HFFc6 (cell line): ENCODE data around the gene CDK6. TPM values are rescaled to one million over a fixed set of nuclear protein-coding genes. Genes with fewer than 3 reads are reported as not detected.

Source experiments
- DNase-seq: peaks from one replicate; pipeline ENCODE4 v3.0.0-alpha.2; 2018
- H3K27ac Mint-ChIP-seq: 2 replicates; pipeline ENCODE4 v1.8.0; 2020; ENCODE audit warnings: mild to moderate bottlenecking, mixed read lengths
- H3K27me3 Mint-ChIP-seq: 2 replicates; pipeline ENCODE4 v1.8.0; 2021; ENCODE audit warnings: mild to moderate bottlenecking, moderate library complexity, mixed read lengths; ENCODE audit not compliant: insufficient read depth
- H3K36me3 Mint-ChIP-seq: 2 replicates; pipeline ENCODE4 v1.8.0; 2021; ENCODE audit warnings: low read depth, mixed read lengths
- H3K4me1 Mint-ChIP-seq: 2 replicates; pipeline ENCODE4 v1.8.0; 2020; ENCODE audit warnings: low read depth, mixed read lengths
- H3K4me3 Mint-ChIP-seq: 2 replicates; pipeline ENCODE4 v1.8.0; 2020; ENCODE audit warnings: mild to moderate bottlenecking, moderate library complexity, mixed read lengths
- H3K9me3 Mint-ChIP-seq: 2 replicates; pipeline ENCODE4 v1.8.0; 2020; ENCODE audit warnings: mild to moderate bottlenecking, mixed read lengths
- CTCF ChIP-seq: fragments of 200-600 bp; sonication (generic); IDR thresholded peaks from 2 replicates; pipeline ENCODE4 v1.5.0; 2021; ENCODE audit warnings: antibody characterized with exemption, mild to moderate bottlenecking
- total RNA-seq, 6 experiments: library from RNA; stranded (reverse); fragmentation: NEBNext Ultra II Directional; extraction: Animal tissue kit (Norgen Biotek cat#: 25700); gene quantifications; 2 replicates in 1 of 6; 3 replicates in 5 of 6; pipeline ENCODE4 v1.2.3, GENCODE V29; 2021

The CDK6 gene
- total RNA-seq, 6 experiments from 2014 or later = 54.5 to 90.0 (median 58.9) TPM

GRCh38 chr7:92626281-92626809 is 210.0 kb downstream of the CDK6 start:
- H3K27ac Mint-ChIP-seq = peak overlapping the region; percentile 31; the same call in 1 of the 2 replicates

GRCh38 chr7:92625617-92626016 is 210.8 kb downstream of the CDK6 start:
- Mint-ChIP-seq H3K4me3 (peak overlapping the region; percentile 18; the same call in 1 of the 2 replicates), H3K27me3 (peaks cover 4% of the 10 kb centered on the region; the same call in 1 of the 2 replicates), H3K36me3 (peaks cover 48% of the 10 kb centered on the region), H3K27ac (peak overlapping the region; percentile 18; the same call in 1 of the 2 replicates), H3K4me1 (peaks cover 90% of the 10 kb centered on the region), H3K9me3 (no peaks in the 10 kb centered on the region)
- no peak for TF ChIP-seq CTCF
- no peak for DNase-seq

More at GRCh38 chr7:92626281-92626809, 210.0 kb downstream of the CDK6 start:
- Mint-ChIP-seq H3K4me1 (peaks cover 90% of the 10 kb centered on the region), H3K36me3 (peaks cover 49% of the 10 kb centered on the region), H3K4me3 (no peak overlapping the region), H3K9me3 (no peaks in the 10 kb centered on the region), H3K27me3 (peaks cover 4% of the 10 kb centered on the region; the same call in 1 of the 2 replicates)
- DNase-seq = no peak
- TF ChIP-seq CTCF = no peak

GRCh38 chr7:92624298-92624996 is 211.9 kb downstream of the CDK6 start:
- H3K27ac Mint-ChIP-seq = no peak overlapping the region

GRCh38 chr7:92623544-92623943 is 212.8 kb downstream of the CDK6 start:
- Mint-ChIP-seq H3K4me3 (no peak overlapping the region), H3K9me3 (no peaks in the 10 kb centered on the region), H3K36me3 (peaks cover 41% of the 10 kb centered on the region), H3K27ac (no peak overlapping the region), H3K4me1 (peaks cover 76% of the 10 kb centered on the region), H3K27me3 (peaks cover 3% of the 10 kb centered on the region; the same call in 1 of the 2 replicates)
- DNase-seq = no peak
- no peak for TF ChIP-seq CTCF

More at GRCh38 chr7:92624298-92624996, 211.9 kb downstream of the CDK6 start:
- no peak for TF ChIP-seq CTCF
- Mint-ChIP-seq H3K36me3 (peaks cover 48% of the 10 kb centered on the region), H3K9me3 (no peaks in the 10 kb centered on the region), H3K4me1 (peaks cover 86% of the 10 kb centered on the region), H3K4me3 (no peak overlapping the region), H3K27me3 (peaks cover 4% of the 10 kb centered on the region; the same call in 1 of the 2 replicates)
- no peak for DNase-seq

- Mint-ChIP-seq H3K27me3 (no peaks in the 10 kb centered on the region), H3K27ac (peak overlapping the region; percentile 88), H3K9me3 (no peaks in the 10 kb centered on the region), H3K4me3 (no peak overlapping the region), H3K36me3 (peaks cover 37% of the 10 kb centered on the region), H3K4me1 (peaks cover 69% of the 10 kb centered on the region)
- TF ChIP-seq CTCF = no peak
- no peak for DNase-seq
Measured at GRCh38 chr7:92622685-92623084, 213.7 kb downstream of the CDK6 start.
